Right lung (tissue), 5 donors: ENCODE measurements around the gene GOLGA6C. TPM values are rescaled to one million over a fixed set of nuclear protein-coding genes. Genes with fewer than 3 reads are reported as not detected.
"Not testable (repeated sequence)": the region's sequence is repeated elsewhere in the genome, so short reads cannot be mapped to it uniquely, and the experiment has no call there.

Source experiments
- DNase-seq, 2 donors: peaks; one replicate each; pipeline ENCODE4 v3.0.0-alpha.2; 2013
- polyA plus RNA-seq, 5 donors: library from polyadenylated mRNA; unstranded; fragments of 120-200 nt; gene quantifications; one replicate each; pipeline versions ENCODE4 v1.2.1 to v1.2.3, GENCODE V29; 2013; ENCODE audit warnings: inconsistent platforms in 1 of 5, low replicate concordance in 1 of 5; ENCODE audit not compliant: insufficient read length in 5 of 5, insufficient read depth in 1 of 5

The GOLGA6C gene
- polyA plus RNA-seq, 5 donors: not detected

- no peak for DNase-seq
Measured at GRCh38 chr15:75227663-75228280, 30.4 kb upstream of the GOLGA6C start.

- DNase-seq: no peak
Measured at GRCh38 chr15:75228787-75229186, 29.3 kb upstream of the GOLGA6C start.

GRCh38 chr15:75229191-75230015 is 28.7 kb upstream of the GOLGA6C start:
- no peak for DNase-seq

GRCh38 chr15:75230016-75230343 is 28.2 kb upstream of the GOLGA6C start:
- no peak for DNase-seq

- no peak for DNase-seq
Measured at GRCh38 chr15:75230551-75231371, 27.4 kb upstream of the GOLGA6C start.

GRCh38 chr15:75231836-75232235 is 26.3 kb upstream of the GOLGA6C start:
- no peak for DNase-seq

GRCh38 chr15:75232252-75232813 is 25.8 kb upstream of the GOLGA6C start:
- no peak for DNase-seq

GRCh38 chr15:75232826-75233503 is 25.2 kb upstream of the GOLGA6C start:
- no peak for DNase-seq

- DNase-seq: no peak
Measured at GRCh38 chr15:75233504-75234190, 24.5 kb upstream of the GOLGA6C start.

- no peak for DNase-seq
Measured at GRCh38 chr15:75234191-75234810, 23.8 kb upstream of the GOLGA6C start.

- no peak for DNase-seq
Measured at GRCh38 chr15:75235051-75235673, 23.0 kb upstream of the GOLGA6C start.

- no peak for DNase-seq
Measured at GRCh38 chr15:75235760-75236729, 22.1 kb upstream of the GOLGA6C start.

GRCh38 chr15:75237316-75237982 is 20.7 kb upstream of the GOLGA6C start:
- no peak for DNase-seq

GRCh38 chr15:75238150-75238549 is 20.0 kb upstream of the GOLGA6C start:
- no peak for DNase-seq

GRCh38 chr15:75245741-75246140 is 12.4 kb upstream of the GOLGA6C start:
- not testable (repeated sequence) for DNase-seq

- DNase-seq: not testable (repeated sequence)
Measured at GRCh38 chr15:75248991-75249390, 9.1 kb upstream of the GOLGA6C start.

GRCh38 chr15:75249726-75250125 is 8.4 kb upstream of the GOLGA6C start:
- no peak for DNase-seq

- not testable (repeated sequence) for DNase-seq
Measured at GRCh38 chr15:75251343-75251742, 6.8 kb upstream of the GOLGA6C start.
